Nephron progenitor cell (in vitro differentiated cells): ENCODE results near the gene SLC20A1.
"Not testable (repeated sequence)": the region's sequence is repeated elsewhere in the genome, so short reads cannot be mapped to it uniquely, and the experiment has no call there.

ENCODE experiments used
- DNase-seq: peaks from one replicate; pipeline ENCODE4 v3.0.0; 2021
- H3K27ac Mint-ChIP-seq: 2 replicates; pipeline ENCODE4 v1.8.0; 2021; ENCODE audit warnings: mild to moderate bottlenecking, moderate library complexity, mixed read lengths
- H3K27me3 Mint-ChIP-seq: 2 replicates; pipeline ENCODE4 v1.8.0; 2021; ENCODE audit warnings: mild to moderate bottlenecking, low read depth, mixed read lengths; ENCODE audit not compliant: poor library complexity
- H3K36me3 Mint-ChIP-seq: 2 replicates; pipeline ENCODE4 v1.8.0; 2021; ENCODE audit warnings: low read depth, mixed read lengths
- H3K4me1 Mint-ChIP-seq: 2 replicates; pipeline ENCODE4 v1.8.0; 2021; ENCODE audit warnings: mixed read lengths
- H3K4me3 Mint-ChIP-seq: 2 replicates; pipeline ENCODE4 v1.8.0; 2021; ENCODE audit warnings: mild to moderate bottlenecking, moderate library complexity, mixed read lengths
- H3K9me3 Mint-ChIP-seq: 2 replicates; pipeline ENCODE4 v1.8.0; 2021; ENCODE audit warnings: mild to moderate bottlenecking, moderate library complexity, mixed read lengths
- CTCF ChIP-seq: fragments of 200-600 bp; sonication (generic); IDR thresholded peaks from 2 replicates; pipeline ENCODE4 v1.5.0; 2021; ENCODE audit warnings: antibody characterized with exemption

SLC20A1 gene

GRCh38 chr2:112660138-112660537 lies 14.4 kb downstream of the SLC20A1 start:
- Mint-ChIP-seq H3K27me3 (no peaks in the 10 kb centered on the region), H3K9me3 (no peaks in the 10 kb centered on the region), H3K27ac (no peak overlapping the region), H3K4me3 (no peak overlapping the region), H3K36me3 (peaks cover 82% of the 10 kb centered on the region), H3K4me1 (no peaks in the 10 kb centered on the region)
- no peak for TF ChIP-seq CTCF
- DNase-seq = no peak

GRCh38 chr2:112661656-112662305 lies 16.0 kb downstream of the SLC20A1 start:
- peaks cover 80% of the 10 kb centered on the region for H3K36me3 Mint-ChIP-seq
- no peak overlapping the region for H3K4me3 Mint-ChIP-seq
- peaks cover 5% of the 10 kb centered on the region for H3K4me1 Mint-ChIP-seq
- TF ChIP-seq CTCF = no peak
- no peak for DNase-seq
- no peaks in the 10 kb centered on the region for H3K27me3 Mint-ChIP-seq
- H3K27ac Mint-ChIP-seq = no peak overlapping the region
- no peaks in the 10 kb centered on the region for H3K9me3 Mint-ChIP-seq

GRCh38 chr2:112662704-112663103 lies 17.0 kb downstream of the SLC20A1 start:
- H3K36me3 Mint-ChIP-seq = peaks cover 73% of the 10 kb centered on the region
- H3K27ac Mint-ChIP-seq = no peak overlapping the region
- no peak for TF ChIP-seq CTCF
- H3K4me1 Mint-ChIP-seq = peaks cover 5% of the 10 kb centered on the region
- no peak overlapping the region for H3K4me3 Mint-ChIP-seq
- H3K27me3 Mint-ChIP-seq = no peaks in the 10 kb centered on the region
- H3K9me3 Mint-ChIP-seq = no peaks in the 10 kb centered on the region
- no peak for DNase-seq

GRCh38 chr2:112664689-112665088 lies 18.9 kb downstream of the SLC20A1 start:
- Mint-ChIP-seq H3K36me3 (peaks cover 54% of the 10 kb centered on the region), H3K9me3 (no peaks in the 10 kb centered on the region), H3K27me3 (peaks cover 4% of the 10 kb centered on the region), H3K27ac (peak overlapping the region; percentile 74), H3K4me1 (peaks cover 5% of the 10 kb centered on the region), H3K4me3 (no peak overlapping the region)
- no peak for DNase-seq
- TF ChIP-seq CTCF = no peak

- H3K36me3 Mint-ChIP-seq = peaks cover 48% of the 10 kb centered on the region
- peaks cover 4% of the 10 kb centered on the region for H3K27me3 Mint-ChIP-seq
- peaks cover 5% of the 10 kb centered on the region for H3K4me1 Mint-ChIP-seq
- H3K27ac Mint-ChIP-seq = peak overlapping the region; percentile 74
- no peak for TF ChIP-seq CTCF
- no peak overlapping the region for H3K4me3 Mint-ChIP-seq
- H3K9me3 Mint-ChIP-seq = no peaks in the 10 kb centered on the region
- no peak for DNase-seq
These were observed 19.5 kb downstream of the SLC20A1 start for GRCh38 chr2:112665113-112665780.

- Mint-ChIP-seq H3K9me3 (no peaks in the 10 kb centered on the region), H3K27me3 (peaks cover 4% of the 10 kb centered on the region), H3K4me1 (peaks cover 5% of the 10 kb centered on the region), H3K4me3 (no peak overlapping the region), H3K27ac (no peak overlapping the region), H3K36me3 (peaks cover 33% of the 10 kb centered on the region)
- no peak for TF ChIP-seq CTCF
- DNase-seq = no peak
These were observed 21.0 kb downstream of the SLC20A1 start for GRCh38 chr2:112666761-112667122.

GRCh38 chr2:112667540-112667939 lies 21.8 kb downstream of the SLC20A1 start:
- DNase-seq, H3K4me1 Mint-ChIP-seq, H3K9me3 Mint-ChIP-seq, H3K27ac Mint-ChIP-seq, H3K4me3 Mint-ChIP-seq, H3K27me3 Mint-ChIP-seq: not testable (repeated sequence)
- peaks cover 29% of the 10 kb centered on the region for H3K36me3 Mint-ChIP-seq
